Neutrophil (primary cell): ENCODE measurements around the gene EGR4.
"Not testable (repeated sequence)": the region's sequence is repeated elsewhere in the genome, so short reads cannot be mapped to it uniquely, and the experiment has no call there.

Experiments
- H3K27ac ChIP-seq: fragments of 200-600 bp; sonication (generic); 2 replicates; pipeline ENCODE4 v1.5.1; 2016; ENCODE audit warnings: mild to moderate bottlenecking, moderate library complexity
- H3K27me3 ChIP-seq: fragments of 200-600 bp; sonication (generic); 2 replicates; pipeline ENCODE4 v1.6.0; 2016; ENCODE audit warnings: mild to moderate bottlenecking
- H3K36me3 ChIP-seq: fragments of 200-600 bp; sonication (generic); 2 replicates; pipeline ENCODE4 v1.5.1; 2017
- H3K4me1 ChIP-seq, 2 experiments: fragments of 200-600 bp in 1 of 2; sonication (generic) in 1 of 2; 1 replicate in 1 of 2; 2 replicates in 1 of 2; pipeline versions ENCODE4 v1.5.1 to v1.6.1; 2013 to 2016; ENCODE audit warnings: low read depth in 1 of 2, low read length in 1 of 2, mild to moderate bottlenecking in 1 of 2, moderate library complexity in 1 of 2; ENCODE audit not compliant: control insufficient read depth in 1 of 2, insufficient read depth in 1 of 2
- H3K4me3 ChIP-seq, 2 experiments: fragments of 200-600 bp in 1 of 2; sonication (generic) in 1 of 2; 1 replicate in 1 of 2; 2 replicates in 1 of 2; pipeline ENCODE4 v1.5.1; 2013 to 2016; ENCODE audit warnings: low read depth in 1 of 2, low read length in 1 of 2, mild to moderate bottlenecking in 1 of 2, moderate library complexity in 1 of 2
- H3K9me3 ChIP-seq: fragments of 200-600 bp; sonication (generic); 2 replicates; pipeline ENCODE4 v1.5.1; 2016
- TF ChIP-seq, protein P1 (sequence below): fragments of 200-600 bp; sonication (generic); IDR thresholded peaks from 2 replicates; pipeline ENCODE4 v1.5.1; 2016; ENCODE audit warnings: antibody characterized with exemption

EGR4 gene

DNA sequence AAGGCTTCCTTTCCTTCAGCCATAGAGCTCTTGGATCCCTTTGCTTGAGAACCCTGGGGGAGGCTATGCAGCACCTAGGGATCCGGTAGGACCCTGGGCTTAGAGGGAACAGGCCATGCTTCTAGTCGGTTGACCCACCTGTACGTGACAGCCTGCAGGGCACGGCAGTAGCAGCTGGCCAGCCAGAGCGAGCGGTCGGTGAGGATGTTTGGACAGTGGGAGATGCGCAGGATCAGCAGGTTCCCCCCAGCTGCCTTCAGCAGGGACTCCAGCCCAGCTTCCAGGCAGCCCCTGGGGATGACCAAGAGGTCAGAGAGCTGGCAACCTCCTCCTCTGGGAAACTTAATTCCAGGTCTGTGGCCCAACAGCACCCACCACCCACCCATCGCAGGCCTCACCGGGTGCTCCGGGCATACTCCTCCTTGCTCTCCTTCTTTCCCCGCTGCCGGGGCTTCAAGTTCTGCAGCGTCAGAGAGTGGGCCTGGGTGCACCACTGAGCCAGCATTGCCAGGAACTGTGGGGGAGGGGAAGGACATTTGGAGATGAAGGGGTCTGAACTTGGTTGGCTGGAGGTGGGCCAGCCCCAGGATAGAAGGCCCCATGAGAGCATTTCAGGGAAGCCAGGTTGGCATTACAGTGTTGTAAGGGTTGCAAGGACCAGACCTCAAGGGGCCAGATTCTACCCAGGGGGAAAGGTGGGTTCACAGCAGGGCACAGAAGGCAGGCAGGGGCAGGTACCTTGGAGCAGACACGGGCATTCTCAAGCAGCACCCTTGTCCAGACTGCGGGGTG, 29.6 kb downstream of the EGR4 start:
- H3K27me3 ChIP-seq = peaks cover 15% of the 10 kb centered on the region
- H3K4me3 ChIP-seq = no peak overlapping the region
- TF ChIP-seq, protein P1, sequence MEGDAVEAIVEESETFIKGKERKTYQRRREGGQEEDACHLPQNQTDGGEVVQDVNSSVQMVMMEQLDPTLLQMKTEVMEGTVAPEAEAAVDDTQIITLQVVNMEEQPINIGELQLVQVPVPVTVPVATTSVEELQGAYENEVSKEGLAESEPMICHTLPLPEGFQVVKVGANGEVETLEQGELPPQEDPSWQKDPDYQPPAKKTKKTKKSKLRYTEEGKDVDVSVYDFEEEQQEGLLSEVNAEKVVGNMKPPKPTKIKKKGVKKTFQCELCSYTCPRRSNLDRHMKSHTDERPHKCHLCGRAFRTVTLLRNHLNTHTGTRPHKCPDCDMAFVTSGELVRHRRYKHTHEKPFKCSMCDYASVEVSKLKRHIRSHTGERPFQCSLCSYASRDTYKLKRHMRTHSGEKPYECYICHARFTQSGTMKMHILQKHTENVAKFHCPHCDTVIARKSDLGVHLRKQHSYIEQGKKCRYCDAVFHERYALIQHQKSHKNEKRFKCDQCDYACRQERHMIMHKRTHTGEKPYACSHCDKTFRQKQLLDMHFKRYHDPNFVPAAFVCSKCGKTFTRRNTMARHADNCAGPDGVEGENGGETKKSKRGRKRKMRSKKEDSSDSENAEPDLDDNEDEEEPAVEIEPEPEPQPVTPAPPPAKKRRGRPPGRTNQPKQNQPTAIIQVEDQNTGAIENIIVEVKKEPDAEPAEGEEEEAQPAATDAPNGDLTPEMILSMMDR = no peak
- H3K27ac ChIP-seq = no peak overlapping the region
- no peaks in the 10 kb centered on the region for H3K9me3 ChIP-seq
- H3K36me3 ChIP-seq = no peaks in the 10 kb centered on the region
- H3K4me1 ChIP-seq = no peaks in the 10 kb centered on the region

DNA sequence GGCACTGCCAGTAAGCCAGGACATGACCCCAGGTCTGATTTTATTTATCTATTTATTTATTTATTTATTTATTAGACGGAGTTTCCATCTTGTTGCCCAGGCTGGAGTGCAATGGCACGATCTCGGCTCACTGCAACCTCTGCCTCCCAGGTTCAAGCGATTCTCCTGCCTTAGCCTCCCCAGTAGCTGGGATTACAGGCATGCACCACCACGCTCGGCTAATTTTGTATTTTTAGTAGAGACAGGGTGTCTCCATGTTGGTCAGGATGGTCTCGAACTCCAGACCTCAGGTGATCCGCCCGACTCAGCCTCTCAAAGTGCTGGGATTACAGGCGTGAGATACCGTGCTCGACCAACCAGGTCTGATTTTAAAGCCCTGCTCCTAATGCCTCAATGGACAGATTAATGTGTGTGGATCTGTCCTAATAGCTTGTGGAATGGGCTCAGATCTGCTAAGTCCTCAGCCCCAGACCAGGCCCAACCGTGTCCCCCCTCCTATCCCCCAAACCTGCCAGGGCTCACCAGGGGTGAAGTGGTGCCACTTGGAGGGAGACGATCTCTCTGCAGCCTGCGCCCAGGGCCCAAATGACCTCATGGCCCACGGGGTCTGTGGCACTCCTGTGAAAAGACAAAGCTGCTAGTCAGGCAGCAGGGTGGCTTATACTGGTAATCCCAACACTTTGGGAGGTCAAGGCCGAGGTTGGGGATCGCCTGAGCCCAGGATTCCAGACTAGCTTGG, 30.5 kb downstream of the EGR4 start:
- not testable (repeated sequence) for H3K27ac ChIP-seq, H3K4me1 ChIP-seq, H3K27me3 ChIP-seq, H3K9me3 ChIP-seq, H3K36me3 ChIP-seq, H3K4me3 ChIP-seq

DNA sequence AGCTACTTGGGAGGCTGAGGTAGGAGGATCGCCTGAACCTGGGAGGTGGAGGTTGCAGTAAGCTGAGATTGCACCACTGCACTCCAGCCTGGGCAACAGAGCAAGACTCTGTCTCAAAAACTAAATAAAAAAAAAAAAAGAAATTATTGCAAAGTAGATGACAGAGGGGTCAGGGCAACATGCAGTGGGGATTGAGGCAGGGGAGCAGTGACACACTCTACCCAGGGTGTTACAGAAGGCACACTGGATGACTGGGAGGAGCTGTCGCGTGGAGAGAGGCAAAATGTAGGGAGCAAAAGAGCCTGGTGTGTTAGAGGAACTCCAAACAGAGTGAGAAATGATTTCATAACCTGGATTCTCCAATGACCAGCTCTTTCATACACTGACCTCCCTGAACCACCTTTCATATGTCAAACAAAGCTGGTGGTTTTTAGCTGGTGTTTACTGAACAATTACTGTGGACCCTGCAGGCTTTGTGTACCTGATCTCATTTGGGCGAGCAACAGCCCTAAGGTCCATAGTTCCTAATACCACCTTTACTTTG, 31.2 kb downstream of the EGR4 start:
- TF ChIP-seq, protein P1 = no peak
- no peaks in the 10 kb centered on the region for H3K36me3 ChIP-seq

DNA sequence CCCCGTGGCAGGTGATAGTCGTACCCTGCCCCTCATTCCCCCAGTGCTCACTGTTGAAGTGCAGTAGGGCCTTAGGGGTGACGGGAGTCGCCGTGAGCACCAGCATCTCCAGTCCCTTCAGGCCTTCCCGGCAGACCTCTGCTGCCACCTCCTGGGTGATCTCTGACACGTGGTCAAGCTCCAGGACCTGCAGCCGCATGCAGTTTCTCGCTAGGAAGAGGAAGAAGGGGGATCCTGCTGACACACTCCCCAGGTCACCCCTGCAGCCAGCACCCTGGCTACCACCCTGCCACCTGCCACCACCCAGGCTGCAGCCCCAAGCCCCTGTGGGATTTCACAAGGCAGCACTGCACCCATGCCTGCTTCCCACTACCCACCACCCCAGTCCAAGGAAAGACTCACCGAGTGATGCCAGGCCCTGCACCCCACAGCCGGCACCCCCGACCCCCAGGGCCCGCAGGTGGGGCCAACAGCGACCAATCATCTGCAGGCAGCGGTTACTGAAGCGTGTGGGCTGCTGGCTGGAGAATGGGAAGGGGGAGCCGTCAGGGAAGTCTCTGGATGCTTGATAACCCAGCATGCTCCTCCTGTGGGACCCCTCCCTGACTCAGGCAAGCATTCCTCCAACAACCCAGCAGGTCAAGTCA, 32.9 kb downstream of the EGR4 start:
- Histone ChIP-seq H3K9me3 (no peaks in the 10 kb centered on the region), H3K36me3 (no peaks in the 10 kb centered on the region), H3K27ac (no peak overlapping the region), H3K4me1 (no peaks in the 10 kb centered on the region), H3K27me3 (no peaks in the 10 kb centered on the region), H3K4me3 (no peak overlapping the region)
- TF ChIP-seq, protein P1 = no peak

More for the DNA sequence above, 31.2 kb downstream of the EGR4 start:
- Histone ChIP-seq H3K27ac (no peak overlapping the region), H3K27me3 (no peaks in the 10 kb centered on the region), H3K4me1 (no peaks in the 10 kb centered on the region), H3K9me3 (no peaks in the 10 kb centered on the region), H3K4me3 (no peak overlapping the region)

DNA sequence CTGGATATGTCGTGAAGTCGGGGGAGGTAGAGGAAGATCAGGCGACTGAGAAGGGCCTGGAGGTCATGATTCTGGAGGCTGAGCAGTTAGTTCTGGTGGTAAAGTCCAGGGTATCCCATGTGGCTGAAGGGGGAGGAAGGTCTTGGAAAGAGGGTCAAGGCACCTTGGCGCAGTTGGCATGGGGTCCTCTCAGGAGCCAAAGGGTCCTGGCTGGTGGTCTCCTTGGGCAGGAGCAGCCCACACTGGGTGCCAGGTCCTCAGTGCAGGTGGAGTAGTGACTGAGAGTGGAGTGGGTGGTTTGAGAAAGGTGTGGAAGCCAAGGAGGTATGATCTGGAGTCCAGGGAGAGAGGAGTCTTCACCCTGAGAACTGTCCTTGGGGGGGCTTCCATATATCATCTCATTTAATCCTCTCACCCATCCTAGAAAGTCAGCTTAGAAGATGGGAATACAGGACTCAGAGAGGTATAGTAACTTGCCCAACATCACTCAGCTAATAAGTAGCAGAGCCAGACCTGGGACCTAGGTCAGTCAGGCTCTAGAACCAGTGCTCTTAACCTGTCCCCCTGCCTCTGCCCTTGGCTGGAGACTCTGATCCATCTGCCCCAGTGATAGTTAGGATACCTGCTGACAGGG, 33.5 kb downstream of the EGR4 start:
- Histone ChIP-seq H3K4me3 (no peak overlapping the region), H3K4me1 (no peaks in the 10 kb centered on the region), H3K27ac (no peak overlapping the region), H3K9me3 (no peaks in the 10 kb centered on the region), H3K36me3 (peaks cover 5% of the 10 kb centered on the region), H3K27me3 (no peaks in the 10 kb centered on the region)
- TF ChIP-seq, protein P1 = no peak
